Esophagus muscularis mucosa (tissue), 3 donors: ENCODE measurements around the gene CCL1.

Source experiments
- POLR2AphosphoS5 ChIP-seq, 2 donors: sonication (generic); formaldehyde crosslinking; IDR thresholded peaks; one replicate each; pipeline ENCODE4 v1.6.1; 2017; ENCODE audit warnings: antibody characterized with exemption in 2 of 2
- TF ChIP-seq, protein P1 (sequence below), 3 experiments: fragments of 200-600 bp in 2 of 3; fragments of 450-650 bp in 1 of 3; sonication (generic) in 2 of 3; IDR thresholded peaks; one replicate each; pipeline ENCODE4 v1.5.1; 2017 to 2019; ENCODE audit warnings: antibody characterized with exemption in 3 of 3, mild to moderate bottlenecking in 2 of 3, moderate library complexity in 1 of 3

DNA sequence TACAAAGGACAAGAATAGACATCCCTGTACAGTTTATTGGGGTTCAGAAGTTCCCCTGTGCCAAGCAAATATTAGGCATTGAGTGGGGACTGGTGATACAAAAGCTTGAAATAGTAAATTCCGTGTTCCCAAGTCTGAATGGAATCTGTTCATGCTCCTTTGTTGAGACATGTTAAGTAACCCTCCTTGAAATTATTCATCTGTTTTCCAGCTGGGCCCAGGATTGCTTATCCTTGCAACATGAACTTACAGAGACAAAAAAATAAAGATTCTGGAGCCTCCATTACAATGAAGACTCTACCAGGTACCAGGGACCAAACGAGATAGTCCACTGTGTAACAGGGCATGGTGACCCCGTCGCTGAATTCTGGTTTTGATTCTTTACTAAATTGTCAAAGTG, 49.9 kb downstream of the CCL1 start:
- TF ChIP-seq, protein P1, sequence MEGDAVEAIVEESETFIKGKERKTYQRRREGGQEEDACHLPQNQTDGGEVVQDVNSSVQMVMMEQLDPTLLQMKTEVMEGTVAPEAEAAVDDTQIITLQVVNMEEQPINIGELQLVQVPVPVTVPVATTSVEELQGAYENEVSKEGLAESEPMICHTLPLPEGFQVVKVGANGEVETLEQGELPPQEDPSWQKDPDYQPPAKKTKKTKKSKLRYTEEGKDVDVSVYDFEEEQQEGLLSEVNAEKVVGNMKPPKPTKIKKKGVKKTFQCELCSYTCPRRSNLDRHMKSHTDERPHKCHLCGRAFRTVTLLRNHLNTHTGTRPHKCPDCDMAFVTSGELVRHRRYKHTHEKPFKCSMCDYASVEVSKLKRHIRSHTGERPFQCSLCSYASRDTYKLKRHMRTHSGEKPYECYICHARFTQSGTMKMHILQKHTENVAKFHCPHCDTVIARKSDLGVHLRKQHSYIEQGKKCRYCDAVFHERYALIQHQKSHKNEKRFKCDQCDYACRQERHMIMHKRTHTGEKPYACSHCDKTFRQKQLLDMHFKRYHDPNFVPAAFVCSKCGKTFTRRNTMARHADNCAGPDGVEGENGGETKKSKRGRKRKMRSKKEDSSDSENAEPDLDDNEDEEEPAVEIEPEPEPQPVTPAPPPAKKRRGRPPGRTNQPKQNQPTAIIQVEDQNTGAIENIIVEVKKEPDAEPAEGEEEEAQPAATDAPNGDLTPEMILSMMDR (IDR thresholded peaks at IDR 0.05): no peak
- TF ChIP-seq POLR2AphosphoS5 (IDR thresholded peaks at IDR 0.05): peak in 1 of 2 donors; percentile 51
